Upper lobe of right lung (tissue), 1 donor: ENCODE data around the gene PRR5. TPM values are rescaled to one million over a fixed set of nuclear protein-coding genes. Genes with fewer than 3 reads are reported as not detected.

Source experiments
- ATAC-seq: fragments of 200-7000 bp; cut with Tn5 transposase; one replicate; pipeline ENCODE4 v1.9.1; 2020; ENCODE audit warnings: mild to moderate bottlenecking, moderate library complexity
- DNase-seq: peaks from one replicate; pipeline ENCODE4 v3.0.0-alpha.2; 2020
- H3K27ac ChIP-seq: fragments of 200-600 bp; one replicate; pipeline ENCODE4 v1.8.0; 2022
- H3K27me3 ChIP-seq: fragments of 200-600 bp; one replicate; pipeline ENCODE4 v1.8.0; 2022; ENCODE audit warnings: mild to moderate bottlenecking
- H3K36me3 ChIP-seq: fragments of 200-600 bp; one replicate; pipeline ENCODE4 v1.8.0; 2022
- H3K4me1 ChIP-seq: fragments of 200-600 bp; one replicate; pipeline ENCODE4 v1.8.0; 2022
- H3K4me3 ChIP-seq: fragments of 200-600 bp; one replicate; pipeline ENCODE4 v1.8.0; 2022; ENCODE audit warnings: mild to moderate bottlenecking
- H3K9me3 ChIP-seq: fragments of 200-600 bp; one replicate; pipeline ENCODE4 v1.8.0; 2022
- CTCF ChIP-seq: fragments of 200-600 bp; IDR thresholded peaks from one replicate; pipeline ENCODE4 v1.8.0; 2022; ENCODE audit warnings: antibody characterized with exemption
- intact Hi-C: fragments of 100-400 bp; cut with DNase I; formaldehyde crosslinking; loops from one replicate; pipeline ENCODE4 v1.11.0; 2022
- total RNA-seq: library from RNA; stranded (reverse); fragmentation: NEBNext Ultra II Directional; extraction: Animal tissue kit (Norgen Biotek cat#: 25700); gene quantifications from one replicate; pipeline ENCODE4 v1.2.1, GENCODE V29; 2021
- donor health status: DM: no; HTN: yes; CAD: no; lungs with severe emphysema.

Gene PRR5
- total RNA-seq, 1 donor from 2014 or later = 13.6 TPM

DNA sequence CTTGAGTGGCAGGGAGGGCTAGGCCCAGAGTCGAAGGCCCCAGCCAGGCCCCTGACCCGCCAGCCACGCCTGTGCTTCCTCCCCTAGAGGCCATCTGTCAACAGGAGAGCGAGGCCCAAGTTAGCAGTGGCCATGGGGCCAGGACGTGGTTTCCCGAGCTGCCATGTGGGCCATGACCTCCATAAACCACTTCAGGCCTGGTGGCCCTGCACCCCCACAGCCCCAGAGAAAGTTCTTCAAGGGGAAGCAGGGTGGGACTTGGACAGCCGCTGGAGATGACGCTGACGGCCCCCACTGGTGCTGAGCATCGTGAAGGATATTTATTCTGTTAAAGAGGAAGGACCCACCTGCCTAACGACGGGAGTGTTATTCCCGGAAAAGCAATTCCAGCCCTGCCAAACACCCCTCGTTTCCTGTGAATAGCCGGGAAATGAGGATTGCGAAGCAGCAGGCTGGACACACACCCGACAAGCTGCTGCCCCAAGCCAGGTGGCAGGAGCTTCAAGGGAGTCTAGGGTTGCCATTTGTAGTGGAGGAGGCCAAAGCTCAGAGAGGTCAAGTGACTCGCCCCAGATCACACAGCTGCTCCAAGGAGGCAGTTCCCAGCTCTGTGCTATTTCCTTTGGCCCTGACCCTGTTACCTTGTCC is 12.8 kb downstream of the PRR5 start:
- Histone ChIP-seq H3K4me3 (no peak overlapping the region), H3K27ac (peak overlapping the region; percentile 17), H3K27me3 (no peaks in the 10 kb centered on the region), H3K9me3 (no peaks in the 10 kb centered on the region), H3K36me3 (no peaks in the 10 kb centered on the region), H3K4me1 (peaks cover 11% of the 10 kb centered on the region)
- intact Hi-C loops = no loop called here
- no peak for ATAC-seq
- TF ChIP-seq CTCF = no peak
- no peak for DNase-seq

GRCh38 chr22:44718418-44718817 is 16.4 kb downstream of the PRR5 start:
- Histone ChIP-seq H3K27me3 (no peaks in the 10 kb centered on the region), H3K4me1 (no peaks in the 10 kb centered on the region), H3K9me3 (no peaks in the 10 kb centered on the region), H3K4me3 (no peak overlapping the region), H3K36me3 (no peaks in the 10 kb centered on the region), H3K27ac (no peak overlapping the region)
- no peak for ATAC-seq
- no peak for DNase-seq
- intact Hi-C loops = no loop called here
- no peak for TF ChIP-seq CTCF

DNA sequence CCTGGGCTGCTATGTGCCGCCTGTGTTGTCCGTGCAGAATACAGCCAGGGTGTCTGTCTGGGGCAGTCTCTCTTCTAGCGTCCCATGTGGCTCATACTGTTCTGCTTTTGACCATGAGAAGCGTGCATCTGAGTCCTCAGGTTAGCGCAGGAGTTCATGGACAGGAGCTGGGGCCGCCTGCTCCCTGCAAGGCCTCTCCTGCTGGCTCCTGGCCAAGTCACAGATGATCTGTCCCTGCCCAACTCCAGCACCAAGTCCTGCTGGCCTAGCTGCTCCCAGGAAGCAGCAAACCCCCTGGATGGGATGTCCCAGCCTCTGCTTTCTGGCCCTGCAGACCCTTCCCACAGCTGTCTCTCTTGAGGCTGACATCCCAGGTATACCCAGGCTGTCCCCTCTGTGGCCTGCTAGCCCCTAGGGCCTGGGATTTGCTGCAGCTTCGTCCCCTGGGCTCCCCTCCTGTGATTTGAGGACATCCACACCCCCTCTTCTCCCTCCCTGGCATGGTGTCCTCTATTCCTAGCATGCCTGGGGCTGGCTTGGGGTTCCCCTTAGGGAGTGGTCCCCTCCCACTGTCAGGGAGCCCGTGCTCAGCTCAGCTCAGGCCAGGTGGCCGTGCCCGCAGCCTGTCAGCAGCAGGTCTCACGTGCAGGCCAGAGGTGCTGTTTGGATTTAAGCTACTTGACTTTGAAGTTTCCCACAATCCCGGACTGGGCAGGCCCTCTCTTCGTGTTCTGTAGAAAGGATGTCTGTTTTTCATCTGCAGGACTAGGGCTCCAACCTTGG is 17.8 kb downstream of the PRR5 start:
- no peak overlapping the region for H3K27ac ChIP-seq
- no peaks in the 10 kb centered on the region for H3K27me3 ChIP-seq
- H3K4me3 ChIP-seq = no peak overlapping the region
- TF ChIP-seq CTCF = no peak
- no peaks in the 10 kb centered on the region for H3K36me3 ChIP-seq
- ATAC-seq (no peak), DNase-seq (no peak)
- no peaks in the 10 kb centered on the region for H3K9me3 ChIP-seq
- no peaks in the 10 kb centered on the region for H3K4me1 ChIP-seq
- intact Hi-C loops = no loop called here

DNA sequence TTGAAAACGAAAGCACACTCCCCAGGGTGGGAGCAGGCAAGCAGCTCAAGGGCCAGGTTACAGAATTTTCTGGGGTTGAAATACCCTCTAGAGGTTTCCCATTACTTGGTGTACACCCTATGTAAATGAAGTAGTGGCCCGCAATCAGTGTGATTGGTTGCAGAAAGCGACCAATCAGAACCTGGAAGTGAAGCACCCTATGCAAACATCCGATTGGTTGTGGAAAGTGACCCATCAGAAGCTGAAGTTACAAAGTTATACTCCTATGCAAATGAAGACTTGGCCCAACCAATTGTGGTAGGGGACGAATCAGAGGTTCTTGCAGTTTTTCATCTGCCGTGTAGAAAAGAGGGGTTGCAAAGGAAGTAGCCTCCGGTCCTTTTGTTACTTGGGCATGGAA is 19.2 kb downstream of the PRR5 start:
- H3K4me1 ChIP-seq = no peaks in the 10 kb centered on the region
- H3K27ac ChIP-seq = no peak overlapping the region
- DNase-seq (no peak), ATAC-seq (no peak)
- no peaks in the 10 kb centered on the region for H3K9me3 ChIP-seq
- TF ChIP-seq CTCF = no peak
- no peak overlapping the region for H3K4me3 ChIP-seq
- H3K36me3 ChIP-seq = no peaks in the 10 kb centered on the region
- no peaks in the 10 kb centered on the region for H3K27me3 ChIP-seq
- intact Hi-C loops = no loop called here

GRCh38 chr22:44722611-44723010 is 20.6 kb downstream of the PRR5 start:
- Histone ChIP-seq H3K4me3 (no peak overlapping the region), H3K27ac (no peak overlapping the region), H3K4me1 (no peaks in the 10 kb centered on the region), H3K36me3 (no peaks in the 10 kb centered on the region), H3K9me3 (no peaks in the 10 kb centered on the region), H3K27me3 (no peaks in the 10 kb centered on the region)
- ATAC-seq (no peak), DNase-seq (no peak)
- intact Hi-C loops = no loop called here
- TF ChIP-seq CTCF = no peak
